Caco-2 (cell line): ENCODE measurements around the gene DAZL. TPM values are rescaled to one million over a fixed set of nuclear protein-coding genes. Genes with fewer than 3 reads are reported as not detected.

Experiments
- BruUV-seq: library from RNA; stranded (reverse); fragments of 400-500 nt; replicated peaks from 2 replicates; lab custom pipeline; 2021; lab: Mats Ljungman, UMichigan
- CTCF ChIA-PET: fragments of 300-600 bp; sonication (Branson Sonifier 250); formaldehyde crosslinking; loops from one replicate; lab custom pipeline; 2022; ENCODE audit warnings: antibody characterized with exemption; lab: Charles Lee
- POLR2A ChIA-PET: fragments of 300-600 bp; sonication (Branson Sonifier 250); formaldehyde crosslinking; loops from one replicate; lab custom pipeline; 2022; ENCODE audit warnings: antibody characterized with exemption; lab: Charles Lee
- DNase-seq, 2 experiments: peaks; one replicate each; pipeline versions ENCODE4 v3.0.0 to v3.0.0-alpha.2; 2020 to 2022
- H3K27me3 ChIP-seq: replicated peaks from 2 replicates; pipeline ENCODE4 v1.6.0; 2011; ENCODE audit warnings: low read length; ENCODE audit not compliant: control insufficient read depth, insufficient read depth
- H3K36me3 ChIP-seq: 2 replicates; pipeline ENCODE4 v1.5.1; 2011; ENCODE audit warnings: low read length; ENCODE audit not compliant: control insufficient read depth, insufficient read depth
- H3K4me1 ChIP-seq: fragments of 250-450 bp; sonication (Bioruptor Pico); 2 replicates; pipeline ENCODE4 v1.5.1; 2020; ENCODE audit warnings: mild to moderate bottlenecking
- H3K4me3 ChIP-seq: 2 replicates; pipeline ENCODE4 v1.5.1; 2011; ENCODE audit warnings: low read depth, mild to moderate bottlenecking, control low read depth, low read length
- H3K9me3 ChIP-seq: fragments of 250-450 bp; sonication (Bioruptor Pico); 2 replicates; pipeline ENCODE4 v1.5.1; 2020; ENCODE audit warnings: mild to moderate bottlenecking, moderate library complexity
- H3K27ac Mint-ChIP-seq: one replicate; pipeline ENCODE4 v1.8.0; 2022; ENCODE audit warnings: mixed read lengths; ENCODE audit not compliant: unreplicated experiment
- H3K27me3 Mint-ChIP-seq: one replicate; pipeline ENCODE4 v1.8.0; 2022; ENCODE audit warnings: mixed read lengths; ENCODE audit not compliant: insufficient read depth, unreplicated experiment
- H3K36me3 Mint-ChIP-seq: one replicate; pipeline ENCODE4 v1.8.0; 2022; ENCODE audit warnings: mild to moderate bottlenecking, mixed read lengths; ENCODE audit not compliant: insufficient read depth, unreplicated experiment
- H3K4me1 Mint-ChIP-seq: one replicate; pipeline ENCODE4 v1.8.0; 2022; ENCODE audit warnings: low read depth, mixed read lengths; ENCODE audit not compliant: unreplicated experiment
- H3K4me3 Mint-ChIP-seq: one replicate; pipeline ENCODE4 v1.8.0; 2022; ENCODE audit warnings: mild to moderate bottlenecking, moderate library complexity, mixed read lengths; ENCODE audit not compliant: unreplicated experiment
- H3K9me3 Mint-ChIP-seq: one replicate; pipeline ENCODE4 v1.8.0; 2022; ENCODE audit warnings: mixed read lengths; ENCODE audit not compliant: unreplicated experiment
- CTCF ChIP-seq, 2 experiments: fragments of 200-600 bp in 1 of 2; IDR thresholded peaks; 1 replicate in 1 of 2; 2 replicates in 1 of 2; pipeline versions ENCODE4 v1.5.1 to v1.8.0; 2011 to 2022; ENCODE audit warnings: antibody characterized with exemption in 1 of 2, control low read depth in 1 of 2, inconsistent platforms in 1 of 2, low read depth in 1 of 2, low read length in 1 of 2, mild to moderate bottlenecking in 1 of 2, moderate library complexity in 1 of 2; ENCODE audit not compliant: insufficient read depth in 1 of 2, severe bottlenecking in 1 of 2, unreplicated experiment in 1 of 2
- intact Hi-C: fragments of 100-400 bp; cut with micrococcal nuclease; formaldehyde crosslinking; loops from one replicate; pipeline ENCODE4 v1.10.0; 2022; ENCODE audit not compliant: unreplicated experiment
- total RNA-seq: library from RNA; stranded (reverse); gene quantifications from 2 replicates; pipeline ENCODE4 v1.2.3, GENCODE V29; 2022

DAZL gene
- total RNA-seq, 1 experiment from 2014 or later = not detected

DNA sequence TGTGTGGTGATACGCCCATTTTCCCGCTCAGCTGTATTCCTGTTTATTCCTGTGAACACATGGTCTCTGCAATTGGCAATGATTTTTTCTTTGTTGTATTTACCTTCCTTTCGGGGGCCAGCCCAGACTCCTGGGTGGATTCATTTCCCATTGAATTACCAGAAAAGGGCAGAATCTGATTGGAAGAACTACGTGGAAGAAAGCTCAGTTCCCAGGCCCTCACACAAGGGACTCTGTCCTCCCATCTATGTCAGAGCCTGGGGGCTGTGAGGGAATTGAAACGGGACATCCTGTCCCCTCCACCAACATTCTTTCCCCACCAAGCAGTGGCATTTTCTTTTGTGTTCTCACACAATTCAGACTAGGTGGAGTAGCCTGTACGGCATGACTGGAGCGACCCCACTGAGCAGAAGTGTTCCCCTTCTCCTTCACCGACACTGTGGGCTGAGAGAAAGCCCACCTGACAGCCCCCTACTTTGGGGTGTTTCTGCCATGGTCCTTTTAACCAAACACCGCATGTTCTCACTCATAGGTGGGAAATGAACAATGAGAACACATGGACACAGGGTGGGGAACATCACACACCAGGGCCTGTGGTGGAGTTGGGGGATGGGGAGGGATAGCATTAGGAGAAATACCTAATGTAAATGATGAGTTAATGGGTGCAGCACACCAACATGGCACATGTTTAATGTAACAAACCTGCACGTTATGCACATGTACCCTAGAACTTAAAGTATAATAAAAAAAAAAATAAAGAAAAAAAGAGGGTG is 59.6 kb downstream of the DAZL start:
- Mint-ChIP-seq H3K27me3 (peaks cover 10% of the 10 kb centered on the region), H3K9me3 (no peaks in the 10 kb centered on the region), H3K4me3 (no peak overlapping the region), H3K4me1 (no peaks in the 10 kb centered on the region), H3K27ac (no peak overlapping the region), H3K36me3 (no peaks in the 10 kb centered on the region)
- DNase-seq = no peak
- no TSS peak for BruUV-seq
- Histone ChIP-seq H3K4me1 (peaks cover 3% of the 10 kb centered on the region; the same call in 1 of the 2 replicates), H3K36me3 (no peaks in the 10 kb centered on the region), H3K9me3 (no peaks in the 10 kb centered on the region), H3K4me3 (no peak overlapping the region), H3K27me3 (no peaks in the 10 kb centered on the region)
- intact Hi-C loops = no loop called here
- ChIA-PET POLR2A (no interaction called here), CTCF (no interaction called here)
- TF ChIP-seq CTCF (IDR thresholded peaks at IDR 0.05; ENCODE audit: insufficient read depth in 1 of 2, low read depth in 1 of 2, low read length in 1 of 2, severe bottlenecking in 1 of 2, unreplicated experiment in 1 of 2) = no peak

DNA sequence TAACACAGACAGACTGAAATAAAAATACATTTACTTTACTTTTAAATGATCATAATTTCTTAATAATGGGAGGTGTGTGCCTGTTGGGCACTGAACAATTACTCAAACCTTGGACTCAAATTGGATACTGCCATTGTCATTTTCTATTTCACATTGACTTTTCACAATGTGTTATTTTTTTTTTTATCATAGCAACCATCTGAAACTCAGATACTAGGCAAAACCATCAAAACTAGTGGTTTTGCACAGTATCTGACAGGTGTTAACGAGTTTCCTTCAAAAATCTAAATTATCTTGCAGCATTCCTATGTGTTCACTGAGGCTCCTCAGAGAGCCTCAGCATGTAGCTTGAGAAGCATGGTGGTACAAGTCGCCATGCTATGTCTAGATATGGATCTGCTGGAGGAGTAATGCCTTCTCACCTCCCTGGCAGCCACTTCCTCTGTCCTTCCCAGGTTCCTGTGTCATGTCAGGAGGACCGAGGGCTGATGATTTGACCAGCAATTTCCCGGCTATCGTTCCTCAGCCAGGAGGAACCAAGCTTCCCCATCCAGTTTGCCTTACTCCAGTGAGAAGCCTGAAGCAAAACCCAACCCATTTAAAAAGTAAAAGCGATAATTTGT is 61.9 kb downstream of the DAZL start:
- POLR2A ChIA-PET = no interaction called here
- no TSS peak for BruUV-seq

GRCh38 chr3:16538507-16538906 is 66.7 kb downstream of the DAZL start:
- Mint-ChIP-seq H3K9me3 (no peaks in the 10 kb centered on the region), H3K27me3 (peaks cover 20% of the 10 kb centered on the region), H3K4me1 (no peaks in the 10 kb centered on the region), H3K27ac (no peak overlapping the region), H3K4me3 (no peak overlapping the region), H3K36me3 (no peaks in the 10 kb centered on the region)
- no peaks in the 10 kb centered on the region for H3K4me1 ChIP-seq
- no peaks in the 10 kb centered on the region for H3K36me3 ChIP-seq
- CTCF ChIA-PET = no interaction called here
- intact Hi-C loops = no loop called here
- no peaks in the 10 kb centered on the region for H3K9me3 ChIP-seq
- no TSS peak for BruUV-seq
- no peak overlapping the region for H3K4me3 ChIP-seq
- POLR2A ChIA-PET = no interaction called here
- no peak for DNase-seq
- no peaks in the 10 kb centered on the region for H3K27me3 ChIP-seq
- no peak for TF ChIP-seq CTCF (IDR thresholded peaks at IDR 0.05; ENCODE audit: insufficient read depth in 1 of 2, low read depth in 1 of 2, low read length in 1 of 2, severe bottlenecking in 1 of 2, unreplicated experiment in 1 of 2)

More for the DNA sequence above, 61.9 kb downstream of the DAZL start:
- H3K4me1 ChIP-seq = no peaks in the 10 kb centered on the region
- H3K36me3 ChIP-seq = no peaks in the 10 kb centered on the region
- Mint-ChIP-seq H3K9me3 (no peaks in the 10 kb centered on the region), H3K4me3 (no peak overlapping the region), H3K36me3 (no peaks in the 10 kb centered on the region), H3K27ac (no peak overlapping the region), H3K4me1 (no peaks in the 10 kb centered on the region), H3K27me3 (peaks cover 20% of the 10 kb centered on the region)
- no peak for DNase-seq
- intact Hi-C loops = no loop called here
- no peaks in the 10 kb centered on the region for H3K27me3 ChIP-seq
- H3K4me3 ChIP-seq = no peak overlapping the region
- TF ChIP-seq CTCF (IDR thresholded peaks at IDR 0.05; ENCODE audit: insufficient read depth in 1 of 2, low read depth in 1 of 2, low read length in 1 of 2, severe bottlenecking in 1 of 2, unreplicated experiment in 1 of 2) = no peak
- H3K9me3 ChIP-seq = no peaks in the 10 kb centered on the region
- CTCF ChIA-PET = interaction anchor here (0.6 kb wide), 1 partner anchor 271 kb away, joined by 7 read pairs; no protein-coding TSS in a partner anchor
